GM12878 (cell line): ENCODE measurements around the gene TAF11L4.

Source experiments
- CEBPB ChIP-seq, 2 experiments: fragments of 150-350 bp in 1 of 2; IDR thresholded peaks; 2 replicates each; pipeline ENCODE4 v1.6.1; 2012 to 2014; ENCODE audit warnings: low read depth in 2 of 2, low read length in 2 of 2, borderline replicate concordance in 1 of 2, inconsistent platforms in 1 of 2
- CHD1 ChIP-seq: IDR thresholded peaks from 2 replicates; pipeline ENCODE4 v1.6.1; 2012; ENCODE audit warnings: low read depth, low read length, improper control_type of control experiment
- CTCF ChIP-seq, 3 experiments: IDR thresholded peaks in 2 of 3; conservative IDR thresholded peaks in 1 of 3; 2 replicates each; pipeline ENCODE4 v1.5.1; 2011; ENCODE audit warnings: low read depth in 3 of 3, low read length in 3 of 3, mild to moderate bottlenecking in 3 of 3, control low read depth in 2 of 3, moderate library complexity in 2 of 3, inconsistent platforms in 1 of 3, mixed read lengths in 1 of 3; ENCODE audit not compliant: control insufficient read depth in 2 of 3, insufficient read depth in 1 of 3; ENCODE audit errors: extremely low read depth in 1 of 3
- CUX1 ChIP-seq: IDR thresholded peaks from 2 replicates; pipeline ENCODE4 v1.6.1; 2012; ENCODE audit warnings: improper control_type of control experiment, low read depth, low read length; ENCODE audit not compliant: insufficient replicate concordance
- EZH2 ChIP-seq: IDR thresholded peaks from 2 replicates; pipeline ENCODE4 v1.6.1; 2012; ENCODE audit warnings: low read depth, mild to moderate bottlenecking, control low read depth, inconsistent platforms, low read length, borderline replicate concordance; ENCODE audit not compliant: control insufficient read depth
- HDAC6 ChIP-seq: fragments of 200-600 bp; sonication (generic); IDR thresholded peaks from one replicate; pipeline ENCODE4 v1.8.0; 2017; ENCODE audit warnings: antibody characterized with exemption; ENCODE audit not compliant: unreplicated experiment
- JUND ChIP-seq: IDR thresholded peaks from 2 replicates; pipeline ENCODE4 v1.6.1; 2012; ENCODE audit warnings: low read depth, mild to moderate bottlenecking, low read length, improper control_type of control experiment, moderate library complexity
- MLLT1 ChIP-seq: fragments of 450-650 bp; IDR thresholded peaks from 2 replicates; pipeline ENCODE4 v1.6.1; 2016; ENCODE audit warnings: mild to moderate bottlenecking
- PAX5 ChIP-seq: IDR thresholded peaks from 2 replicates; pipeline ENCODE4 v1.6.1; 2011; ENCODE audit warnings: low read depth, low read length, borderline replicate concordance
- POLR2A ChIP-seq: IDR thresholded peaks from 2 replicates; pipeline ENCODE4 v1.6.1; 2011; ENCODE audit warnings: low read depth, mild to moderate bottlenecking, low read length
- POLR2AphosphoS5 ChIP-seq: IDR thresholded peaks from 2 replicates; pipeline ENCODE4 v1.6.1; 2011; ENCODE audit warnings: mild to moderate bottlenecking, low read length, inconsistent platforms
- RELB ChIP-seq: fragments of 450-650 bp; IDR thresholded peaks from 2 replicates; pipeline ENCODE4 v1.6.1; 2017; ENCODE audit warnings: low read depth, mild to moderate bottlenecking, moderate library complexity
- USF2 ChIP-seq: IDR thresholded peaks from 2 replicates; pipeline ENCODE4 v1.6.1; 2011; ENCODE audit warnings: low read depth, low read length, improper control_type of control experiment, borderline replicate concordance
- TF ChIP-seq, protein P1 (sequence below): fragments of 450-650 bp; formaldehyde crosslinking; IDR thresholded peaks from 2 replicates; pipeline ENCODE4 v1.4.0; 2020; ENCODE audit warnings: mild to moderate bottlenecking, moderate library complexity

DNA sequence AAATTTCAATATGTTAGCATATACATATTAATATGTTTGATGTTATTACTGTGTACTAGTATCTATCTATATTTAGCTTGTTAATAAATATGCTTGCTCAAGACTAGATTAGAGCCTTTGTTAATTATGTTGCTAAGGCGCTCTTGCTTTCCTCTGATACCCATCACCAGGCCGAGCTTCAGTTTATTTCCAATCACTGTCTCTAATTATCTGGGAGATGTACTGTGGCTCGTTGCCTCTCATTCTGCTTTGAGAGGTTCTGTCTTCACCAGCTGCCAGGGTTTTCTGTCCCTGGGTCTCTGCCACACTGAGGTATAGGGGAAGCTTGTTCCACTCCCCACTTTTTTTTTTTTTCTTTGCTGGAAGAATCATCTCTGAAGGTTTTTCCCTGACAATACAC is 44.6 kb upstream of the TAF11L4 start:
- TF ChIP-seq POLR2A (no peak), HDAC6 (no peak), CEBPB (IDR thresholded peaks at IDR 0.05; ENCODE audit: borderline replicate concordance in 1 of 2, low read depth in 2 of 2, low read length in 2 of 2) (no peak), POLR2AphosphoS5 (no peak), JUND (no peak), RELB (no peak), CTCF (IDR thresholded peaks at IDR 0.05 in 2 of 3, conservative IDR thresholded peaks at IDR 0.05 in 1 of 3; ENCODE audit: control insufficient read depth in 2 of 3, extremely low read depth in 1 of 3, insufficient read depth in 1 of 3, low read depth in 3 of 3, low read length in 3 of 3) (no peak), MLLT1 (no peak), CUX1 (no peak), PAX5 (no peak), USF2 (no peak), CHD1 (no peak), EZH2 (no peak)
- TF ChIP-seq, protein P1, sequence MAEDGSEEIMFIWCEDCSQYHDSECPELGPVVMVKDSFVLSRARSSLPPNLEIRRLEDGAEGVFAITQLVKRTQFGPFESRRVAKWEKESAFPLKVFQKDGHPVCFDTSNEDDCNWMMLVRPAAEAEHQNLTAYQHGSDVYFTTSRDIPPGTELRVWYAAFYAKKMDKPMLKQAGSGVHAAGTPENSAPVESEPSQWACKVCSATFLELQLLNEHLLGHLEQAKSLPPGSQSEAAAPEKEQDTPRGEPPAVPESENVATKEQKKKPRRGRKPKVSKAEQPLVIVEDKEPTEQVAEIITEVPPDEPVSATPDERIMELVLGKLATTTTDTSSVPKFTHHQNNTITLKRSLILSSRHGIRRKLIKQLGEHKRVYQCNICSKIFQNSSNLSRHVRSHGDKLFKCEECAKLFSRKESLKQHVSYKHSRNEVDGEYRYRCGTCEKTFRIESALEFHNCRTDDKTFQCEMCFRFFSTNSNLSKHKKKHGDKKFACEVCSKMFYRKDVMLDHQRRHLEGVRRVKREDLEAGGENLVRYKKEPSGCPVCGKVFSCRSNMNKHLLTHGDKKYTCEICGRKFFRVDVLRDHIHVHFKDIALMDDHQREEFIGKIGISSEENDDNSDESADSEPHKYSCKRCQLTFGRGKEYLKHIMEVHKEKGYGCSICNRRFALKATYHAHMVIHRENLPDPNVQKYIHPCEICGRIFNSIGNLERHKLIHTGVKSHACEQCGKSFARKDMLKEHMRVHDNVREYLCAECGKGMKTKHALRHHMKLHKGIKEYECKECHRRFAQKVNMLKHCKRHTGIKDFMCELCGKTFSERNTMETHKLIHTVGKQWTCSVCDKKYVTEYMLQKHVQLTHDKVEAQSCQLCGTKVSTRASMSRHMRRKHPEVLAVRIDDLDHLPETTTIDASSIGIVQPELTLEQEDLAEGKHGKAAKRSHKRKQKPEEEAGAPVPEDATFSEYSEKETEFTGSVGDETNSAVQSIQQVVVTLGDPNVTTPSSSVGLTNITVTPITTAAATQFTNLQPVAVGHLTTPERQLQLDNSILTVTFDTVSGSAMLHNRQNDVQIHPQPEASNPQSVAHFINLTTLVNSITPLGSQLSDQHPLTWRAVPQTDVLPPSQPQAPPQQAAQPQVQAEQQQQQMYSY = no peak
